ENCODE data around the gene MAPK8IP2. TPM values are rescaled to one million over a fixed set of nuclear protein-coding genes. Genes with fewer than 3 reads are reported as not detected.

MAPK8IP2 gene
- total and polyA plus RNA-seq, 2 of the 13 experiments (the other 11 are each of a cell fraction or from before 2014, with no cell fraction given) = 1.3 to 2.6 TPM

GRCh38 chr22:50627642-50628542 lies 27.3 kb downstream of the MAPK8IP2 start, which contains the start of gene ARSA (continued):
- 0 out of 2 replicates have a peak, but pooled peaks have one; percentile 58 for TF ChIP-seq ZNF33B (CRISPR knock-in tag; IDR thresholded peaks at IDR 0.05)
- TF ChIP-seq, protein P1, sequence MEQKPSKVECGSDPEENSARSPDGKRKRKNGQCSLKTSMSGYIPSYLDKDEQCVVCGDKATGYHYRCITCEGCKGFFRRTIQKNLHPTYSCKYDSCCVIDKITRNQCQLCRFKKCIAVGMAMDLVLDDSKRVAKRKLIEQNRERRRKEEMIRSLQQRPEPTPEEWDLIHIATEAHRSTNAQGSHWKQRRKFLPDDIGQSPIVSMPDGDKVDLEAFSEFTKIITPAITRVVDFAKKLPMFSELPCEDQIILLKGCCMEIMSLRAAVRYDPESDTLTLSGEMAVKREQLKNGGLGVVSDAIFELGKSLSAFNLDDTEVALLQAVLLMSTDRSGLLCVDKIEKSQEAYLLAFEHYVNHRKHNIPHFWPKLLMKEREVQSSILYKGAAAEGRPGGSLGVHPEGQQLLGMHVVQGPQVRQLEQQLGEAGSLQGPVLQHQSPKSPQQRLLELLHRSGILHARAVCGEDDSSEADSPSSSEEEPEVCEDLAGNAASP (CRISPR knock-in tag; IDR thresholded peaks at IDR 0.05; ENCODE audit: borderline replicate concordance) = no peak; the same call in 1 of the 2 replicates
- no peak for TF ChIP-seq SKIL (CRISPR knock-in tag; IDR thresholded peaks at IDR 0.05; ENCODE audit: borderline replicate concordance)
- TF ChIP-seq GATA4 (IDR thresholded peaks at IDR 0.05; ENCODE audit: borderline replicate concordance, low read depth) = peak; percentile 65
- TF ChIP-seq, protein P2, sequence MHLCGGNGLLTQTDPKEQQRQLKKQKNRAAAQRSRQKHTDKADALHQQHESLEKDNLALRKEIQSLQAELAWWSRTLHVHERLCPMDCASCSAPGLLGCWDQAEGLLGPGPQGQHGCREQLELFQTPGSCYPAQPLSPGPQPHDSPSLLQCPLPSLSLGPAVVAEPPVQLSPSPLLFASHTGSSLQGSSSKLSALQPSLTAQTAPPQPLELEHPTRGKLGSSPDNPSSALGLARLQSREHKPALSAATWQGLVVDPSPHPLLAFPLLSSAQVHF (CRISPR knock-in tag; IDR thresholded peaks at IDR 0.05) = no peak
- TF ChIP-seq RARG (CRISPR knock-in tag; IDR thresholded peaks at IDR 0.05; ENCODE audit: low read depth) = no peak
- TF ChIP-seq ZSCAN5A (CRISPR knock-in tag; IDR thresholded peaks at IDR 0.05; ENCODE audit: borderline replicate concordance) = no peak
- TF ChIP-seq FOXA1 (IDR thresholded peaks at IDR 0.05) = no peak
- TF ChIP-seq FOXA1 (CRISPR knock-in tag; IDR thresholded peaks at IDR 0.05) = no peak
- no peak for TF ChIP-seq SNAPC5 (CRISPR knock-in tag; IDR thresholded peaks at IDR 0.05; ENCODE audit: borderline replicate concordance)
- TF ChIP-seq RFX5 (IDR thresholded peaks at IDR 0.05; ENCODE audit: low read depth, low read length) = no peak
- TF ChIP-seq NKX3-1 (CRISPR knock-in tag; IDR thresholded peaks at IDR 0.05) = peak; percentile 38; the same call in 1 of the 2 replicates
- TF ChIP-seq HIVEP1 (CRISPR knock-in tag; IDR thresholded peaks at IDR 0.05) = no peak
- TF ChIP-seq, protein P3, sequence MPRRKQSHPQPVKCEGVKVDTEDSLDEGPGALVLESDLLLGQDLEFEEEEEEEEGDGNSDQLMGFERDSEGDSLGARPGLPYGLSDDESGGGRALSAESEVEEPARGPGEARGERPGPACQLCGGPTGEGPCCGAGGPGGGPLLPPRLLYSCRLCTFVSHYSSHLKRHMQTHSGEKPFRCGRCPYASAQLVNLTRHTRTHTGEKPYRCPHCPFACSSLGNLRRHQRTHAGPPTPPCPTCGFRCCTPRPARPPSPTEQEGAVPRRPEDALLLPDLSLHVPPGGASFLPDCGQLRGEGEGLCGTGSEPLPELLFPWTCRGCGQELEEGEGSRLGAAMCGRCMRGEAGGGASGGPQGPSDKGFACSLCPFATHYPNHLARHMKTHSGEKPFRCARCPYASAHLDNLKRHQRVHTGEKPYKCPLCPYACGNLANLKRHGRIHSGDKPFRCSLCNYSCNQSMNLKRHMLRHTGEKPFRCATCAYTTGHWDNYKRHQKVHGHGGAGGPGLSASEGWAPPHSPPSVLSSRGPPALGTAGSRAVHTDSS (CRISPR knock-in tag; conservative IDR thresholded peaks at IDR 0.05) = 0 out of 2 replicates have a peak, but pooled peaks have one; percentile 42
- no peak for TF ChIP-seq RXRB (CRISPR knock-in tag; IDR thresholded peaks at IDR 0.05; ENCODE audit: borderline replicate concordance)
- TF ChIP-seq ZNF235 (CRISPR knock-in tag; IDR thresholded peaks at IDR 0.05; ENCODE audit: borderline replicate concordance) = no peak
- no peak for TF ChIP-seq RAD51 (IDR thresholded peaks at IDR 0.05; ENCODE audit: borderline replicate concordance)
- no peak for TF ChIP-seq AGO1 (IDR thresholded peaks at IDR 0.05; ENCODE audit: low read depth, low read length, poor library complexity, severe bottlenecking)
- TF ChIP-seq PRMT3 (CRISPR knock-in tag; IDR thresholded peaks at IDR 0.05; ENCODE audit: borderline replicate concordance, low read depth) = peak; percentile 72; the same call in 1 of the 2 replicates
